ENCODE results near the gene LAMTOR5. TPM values are rescaled to one million over a fixed set of nuclear protein-coding genes. Genes with fewer than 3 reads are reported as not detected.

LAMTOR5 gene
- total RNA-seq, 1 experiment from 2014 or later, result 119 TPM

DNA sequence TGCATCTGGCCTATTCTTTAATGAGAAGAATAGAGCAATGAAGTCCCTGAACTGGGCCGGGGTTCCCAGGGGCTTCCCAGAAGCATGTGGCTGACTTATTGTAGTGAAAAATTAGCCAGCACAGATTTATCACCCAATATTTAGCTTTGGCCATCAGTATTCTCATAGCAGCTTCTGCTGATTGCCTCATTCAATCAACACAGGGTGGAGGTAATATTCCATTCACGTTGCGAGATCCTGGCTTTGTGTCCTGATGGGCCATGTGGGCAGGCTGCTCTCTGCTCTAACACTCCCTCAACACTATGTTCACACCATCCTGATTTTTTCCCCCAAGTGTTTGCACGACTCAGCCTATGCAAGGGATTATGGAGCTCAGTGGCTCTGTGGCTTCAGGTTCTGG, 21.5 kb upstream of the LAMTOR5 start:
- H3K27ac ChIP-seq (ENCODE audit: low read length), result no peak overlapping the region
- no TSS peak for BruUV-seq (replicated peaks)
- POLR2A ChIA-PET, result no interaction called here
- H3K4me1 ChIP-seq (ENCODE audit: control insufficient read depth, insufficient read depth, low read length), result no peaks in the 10 kb centered on the region; the same call in 1 of the 2 replicates
- no peak for ATAC-seq
- CTCF ChIA-PET, result interaction anchor here (0.8 kb wide), 1 partner anchor 232 kb away, joined by 4 read pairs; no protein-coding TSS in a partner anchor
- H3K9me3 ChIP-seq (ENCODE audit: control insufficient read depth, insufficient read depth, low read depth, low read length), result no peaks in the 10 kb centered on the region
- H3K27me3 ChIP-seq (ENCODE audit: control insufficient read depth, insufficient read depth, low read length), result peaks cover 4% of the 10 kb centered on the region; the same call in 1 of the 2 replicates
- no peak for DNase-seq (ENCODE audit: low read depth, low spot score)
- no peak for TF ChIP-seq POLR2AphosphoS5 (IDR thresholded peaks at IDR 0.05; ENCODE audit: low read depth, low read length)
- no peak for TF ChIP-seq SIN3A (IDR thresholded peaks at IDR 0.05; ENCODE audit: borderline replicate concordance, insufficient read depth, low read depth, low read length)
- TF ChIP-seq, protein P1, sequence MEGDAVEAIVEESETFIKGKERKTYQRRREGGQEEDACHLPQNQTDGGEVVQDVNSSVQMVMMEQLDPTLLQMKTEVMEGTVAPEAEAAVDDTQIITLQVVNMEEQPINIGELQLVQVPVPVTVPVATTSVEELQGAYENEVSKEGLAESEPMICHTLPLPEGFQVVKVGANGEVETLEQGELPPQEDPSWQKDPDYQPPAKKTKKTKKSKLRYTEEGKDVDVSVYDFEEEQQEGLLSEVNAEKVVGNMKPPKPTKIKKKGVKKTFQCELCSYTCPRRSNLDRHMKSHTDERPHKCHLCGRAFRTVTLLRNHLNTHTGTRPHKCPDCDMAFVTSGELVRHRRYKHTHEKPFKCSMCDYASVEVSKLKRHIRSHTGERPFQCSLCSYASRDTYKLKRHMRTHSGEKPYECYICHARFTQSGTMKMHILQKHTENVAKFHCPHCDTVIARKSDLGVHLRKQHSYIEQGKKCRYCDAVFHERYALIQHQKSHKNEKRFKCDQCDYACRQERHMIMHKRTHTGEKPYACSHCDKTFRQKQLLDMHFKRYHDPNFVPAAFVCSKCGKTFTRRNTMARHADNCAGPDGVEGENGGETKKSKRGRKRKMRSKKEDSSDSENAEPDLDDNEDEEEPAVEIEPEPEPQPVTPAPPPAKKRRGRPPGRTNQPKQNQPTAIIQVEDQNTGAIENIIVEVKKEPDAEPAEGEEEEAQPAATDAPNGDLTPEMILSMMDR (IDR thresholded peaks at IDR 0.05), result no peak
- TF ChIP-seq, protein P2, sequence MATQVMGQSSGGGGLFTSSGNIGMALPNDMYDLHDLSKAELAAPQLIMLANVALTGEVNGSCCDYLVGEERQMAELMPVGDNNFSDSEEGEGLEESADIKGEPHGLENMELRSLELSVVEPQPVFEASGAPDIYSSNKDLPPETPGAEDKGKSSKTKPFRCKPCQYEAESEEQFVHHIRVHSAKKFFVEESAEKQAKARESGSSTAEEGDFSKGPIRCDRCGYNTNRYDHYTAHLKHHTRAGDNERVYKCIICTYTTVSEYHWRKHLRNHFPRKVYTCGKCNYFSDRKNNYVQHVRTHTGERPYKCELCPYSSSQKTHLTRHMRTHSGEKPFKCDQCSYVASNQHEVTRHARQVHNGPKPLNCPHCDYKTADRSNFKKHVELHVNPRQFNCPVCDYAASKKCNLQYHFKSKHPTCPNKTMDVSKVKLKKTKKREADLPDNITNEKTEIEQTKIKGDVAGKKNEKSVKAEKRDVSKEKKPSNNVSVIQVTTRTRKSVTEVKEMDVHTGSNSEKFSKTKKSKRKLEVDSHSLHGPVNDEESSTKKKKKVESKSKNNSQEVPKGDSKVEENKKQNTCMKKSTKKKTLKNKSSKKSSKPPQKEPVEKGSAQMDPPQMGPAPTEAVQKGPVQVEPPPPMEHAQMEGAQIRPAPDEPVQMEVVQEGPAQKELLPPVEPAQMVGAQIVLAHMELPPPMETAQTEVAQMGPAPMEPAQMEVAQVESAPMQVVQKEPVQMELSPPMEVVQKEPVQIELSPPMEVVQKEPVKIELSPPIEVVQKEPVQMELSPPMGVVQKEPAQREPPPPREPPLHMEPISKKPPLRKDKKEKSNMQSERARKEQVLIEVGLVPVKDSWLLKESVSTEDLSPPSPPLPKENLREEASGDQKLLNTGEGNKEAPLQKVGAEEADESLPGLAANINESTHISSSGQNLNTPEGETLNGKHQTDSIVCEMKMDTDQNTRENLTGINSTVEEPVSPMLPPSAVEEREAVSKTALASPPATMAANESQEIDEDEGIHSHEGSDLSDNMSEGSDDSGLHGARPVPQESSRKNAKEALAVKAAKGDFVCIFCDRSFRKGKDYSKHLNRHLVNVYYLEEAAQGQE (IDR thresholded peaks at IDR 0.05; ENCODE audit: insufficient read depth in 1 of 2, low read depth in 2 of 2, low read length in 1 of 2), result no peak
- no peak for TF ChIP-seq TCF7L2 (IDR thresholded peaks at IDR 0.05; ENCODE audit: low read depth, low read length)
- in situ Hi-C loops (cut with HindIII; ENCODE audit: low pct_unique_long_range_greater_than_20kb, low sequenced_read_pairs) (no loop called here), intact Hi-C loops (cut with micrococcal nuclease; ENCODE audit: unreplicated experiment) (no loop called here)
- no peak overlapping the region for H3K4me3 ChIP-seq (ENCODE audit: low read depth in 2 of 2, low read length in 2 of 2)
- no peaks in the 10 kb centered on the region for H3K36me3 ChIP-seq (ENCODE audit: control insufficient read depth, insufficient read depth, low read length)

DNA sequence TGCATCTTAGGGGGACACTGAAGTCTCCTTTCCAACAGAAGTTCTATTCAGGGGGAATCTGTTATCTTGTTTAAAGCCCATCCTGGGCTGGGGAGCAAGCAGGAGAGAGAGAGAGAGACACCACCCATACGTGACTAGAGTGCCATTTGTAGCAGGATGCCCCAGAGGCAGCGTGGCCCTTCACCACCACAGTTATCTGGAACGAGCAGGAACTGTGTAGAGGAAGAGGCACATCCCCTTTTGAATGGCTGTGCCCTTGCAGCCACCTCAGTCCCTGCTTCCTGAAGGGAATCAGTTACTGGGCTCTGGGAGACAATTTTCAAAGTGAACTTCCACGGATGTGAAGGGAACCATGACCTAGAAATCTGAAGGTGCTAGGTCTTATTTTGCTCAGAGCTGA, 19.4 kb upstream of the LAMTOR5 start:
- no peak for ATAC-seq
- Histone ChIP-seq H3K4me1 (ENCODE audit: control insufficient read depth, insufficient read depth, low read length) (no peaks in the 10 kb centered on the region), H3K36me3 (ENCODE audit: control insufficient read depth, insufficient read depth, low read length) (no peaks in the 10 kb centered on the region), H3K9me3 (ENCODE audit: control insufficient read depth, insufficient read depth, low read depth, low read length) (no peaks in the 10 kb centered on the region), H3K27me3 (ENCODE audit: control insufficient read depth, insufficient read depth, low read length) (peaks cover 4% of the 10 kb centered on the region; the same call in 1 of the 2 replicates), H3K4me3 (ENCODE audit: low read depth in 2 of 2, low read length in 2 of 2) (no peak overlapping the region), H3K27ac (ENCODE audit: low read length) (no peak overlapping the region)
- DNase-seq (ENCODE audit: low read depth, low spot score), result no peak
- intact Hi-C loops (cut with micrococcal nuclease; ENCODE audit: unreplicated experiment), result no loop called here
- no TSS peak for BruUV-seq (replicated peaks)
- TF ChIP-seq SIN3A (IDR thresholded peaks at IDR 0.05; ENCODE audit: borderline replicate concordance, insufficient read depth, low read depth, low read length) (no peak), POLR2AphosphoS5 (IDR thresholded peaks at IDR 0.05; ENCODE audit: low read depth, low read length) (no peak), TCF7L2 (IDR thresholded peaks at IDR 0.05; ENCODE audit: low read depth, low read length) (no peak)
- TF ChIP-seq, protein P1 (IDR thresholded peaks at IDR 0.05), result no peak
- TF ChIP-seq, protein P2 (IDR thresholded peaks at IDR 0.05; ENCODE audit: insufficient read depth in 1 of 2, low read depth in 2 of 2, low read length in 1 of 2), result no peak
- in situ Hi-C loops (cut with HindIII; ENCODE audit: low pct_unique_long_range_greater_than_20kb, low sequenced_read_pairs), result no loop called here
- ChIA-PET CTCF (no interaction called here), POLR2A (no interaction called here)
